Globus pallidus (tissue), 1 donor: ENCODE measurements around the gene JPH3.

ENCODE experiments used
- DNase-seq: peaks from one replicate; pipeline ENCODE4 v3.0.0-alpha.2; 2015; ENCODE audit warnings: low spot score

Gene JPH3

DNA sequence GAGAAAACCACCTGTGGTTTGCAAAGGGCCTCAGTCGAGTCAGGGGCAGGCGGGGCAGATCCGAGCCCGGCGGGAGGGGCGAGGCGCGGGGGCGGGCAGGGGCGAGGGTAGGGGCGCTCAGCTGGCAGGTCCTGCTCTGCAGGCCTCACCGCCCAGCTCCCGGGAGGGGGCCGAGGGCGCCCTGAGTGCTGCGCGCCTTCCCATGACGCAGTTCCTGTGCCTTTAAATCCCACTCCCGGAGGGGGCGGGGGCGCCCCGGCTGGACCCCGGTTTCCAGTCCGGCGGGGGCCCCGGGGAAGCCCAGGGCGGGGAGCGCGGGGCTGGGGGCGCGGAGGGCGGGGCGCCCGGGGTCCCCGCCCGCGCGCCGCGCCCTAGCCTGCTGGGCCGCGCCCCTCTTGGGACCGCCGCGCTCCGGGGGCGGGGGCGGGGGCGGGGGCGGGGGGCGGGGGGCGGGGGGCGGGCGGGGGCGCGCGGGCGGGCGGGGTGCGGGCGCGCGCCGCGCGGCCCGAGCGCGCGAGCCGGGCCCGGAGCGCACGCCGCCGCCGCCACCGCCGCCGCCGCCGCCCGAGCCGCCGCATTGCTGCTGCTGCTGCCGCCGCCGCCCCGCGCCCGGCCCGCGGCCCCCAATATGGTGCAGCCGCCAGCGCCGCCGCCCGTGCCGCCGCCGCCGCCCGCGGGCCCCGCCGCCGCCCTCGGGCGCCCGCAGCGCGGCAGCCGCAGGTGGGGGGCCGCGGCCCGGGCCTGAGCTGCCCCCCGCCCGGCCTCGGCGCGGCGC, at the start of gene JPH3:
TSS of gene JPH3 (plus strand) at position 508 of the 775 bp plus-strand sequence. CDS start 639 bp downstream, outside the sequence.
- no peak for DNase-seq

DNA sequence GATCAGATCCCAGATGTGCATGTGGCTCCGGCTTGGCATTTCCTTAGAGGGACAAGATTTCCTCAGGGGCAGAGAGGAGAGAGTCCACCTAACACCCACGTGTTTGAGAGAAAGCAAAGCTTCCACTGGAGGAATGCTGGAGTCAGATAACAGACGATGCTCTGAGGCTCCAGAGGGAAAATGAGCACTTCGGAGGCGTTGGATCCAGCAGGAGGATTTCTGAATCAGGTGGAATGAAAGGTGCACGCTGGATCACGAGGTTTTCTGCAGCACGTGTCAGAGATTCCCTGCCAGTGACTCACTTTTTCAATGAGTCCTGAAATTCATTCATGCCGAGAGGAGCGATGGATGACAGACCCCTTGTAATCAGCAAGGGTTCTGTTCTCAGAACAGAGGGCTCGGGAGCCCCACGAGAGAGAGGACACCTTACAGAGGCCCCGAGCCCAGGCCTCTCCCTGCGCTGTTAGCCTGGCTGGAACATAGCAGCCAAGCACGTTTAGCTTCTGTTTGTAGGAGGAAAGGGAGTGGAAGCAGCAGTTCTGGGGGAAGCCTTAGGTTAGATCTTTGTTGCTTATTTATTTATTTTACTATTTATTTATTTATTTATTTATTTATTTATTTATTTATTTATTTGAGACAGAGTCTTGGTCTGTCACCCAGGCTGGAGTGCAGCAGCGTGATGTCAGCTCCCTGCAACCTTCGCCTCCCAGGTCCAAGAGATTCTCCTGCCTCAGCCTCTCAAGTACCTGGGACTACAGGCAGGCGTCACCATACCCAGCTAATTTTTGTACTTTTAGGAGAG, 49.3 kb upstream of the JPH3 start:
- DNase-seq: no peak

DNA sequence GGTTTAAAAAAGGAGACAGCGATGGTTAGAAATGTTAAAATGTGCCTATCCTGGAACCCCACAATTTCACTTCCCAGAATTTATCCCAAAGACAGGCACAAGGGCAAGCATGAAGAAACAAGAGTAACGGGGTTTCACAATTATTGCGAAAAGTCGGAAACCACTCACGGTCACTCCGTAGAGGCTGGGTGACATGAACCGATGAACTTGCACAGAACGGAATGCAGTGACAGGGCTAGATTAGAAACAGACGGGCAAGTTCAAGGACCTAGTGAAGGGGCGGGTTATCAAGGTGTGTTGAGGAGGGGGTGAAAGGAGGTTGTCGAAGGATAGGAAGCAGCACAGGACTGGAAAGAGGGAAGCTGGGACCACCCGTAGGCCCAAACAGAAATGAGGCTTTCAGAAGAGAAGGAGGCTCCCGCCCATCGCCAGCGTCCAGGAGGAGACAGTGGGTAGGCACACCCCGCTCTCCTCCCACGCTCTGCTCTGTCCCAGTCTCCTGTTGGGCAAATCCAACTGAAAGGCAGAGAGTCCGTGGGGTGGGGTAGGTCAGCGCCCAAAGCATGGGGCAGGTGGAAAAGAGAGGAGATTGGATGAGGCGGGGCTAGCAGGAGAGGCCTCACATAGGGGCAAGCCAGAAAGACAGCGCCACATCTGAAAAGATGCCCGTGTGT, 47.4 kb upstream of the JPH3 start:
- DNase-seq: no peak

DNA sequence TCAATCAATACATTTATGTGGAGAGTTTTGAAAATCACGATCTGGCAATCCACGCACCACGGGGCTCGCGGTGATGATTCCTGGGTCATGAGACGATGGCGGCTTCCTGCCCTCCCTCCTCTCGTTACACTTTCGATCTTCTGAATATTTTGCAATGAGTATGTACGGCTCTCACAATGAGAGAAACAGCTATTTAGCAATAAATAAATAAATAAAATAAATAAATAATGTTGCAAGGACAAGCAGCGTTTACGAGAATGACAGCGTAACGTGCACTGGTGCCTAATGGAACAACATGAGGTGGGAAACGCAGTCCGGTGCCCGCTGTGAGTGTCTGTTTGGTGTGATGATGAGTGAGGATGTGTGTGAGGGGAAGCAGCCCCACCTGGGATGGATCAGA, 46.7 kb upstream of the JPH3 start:
- DNase-seq: no peak

DNA sequence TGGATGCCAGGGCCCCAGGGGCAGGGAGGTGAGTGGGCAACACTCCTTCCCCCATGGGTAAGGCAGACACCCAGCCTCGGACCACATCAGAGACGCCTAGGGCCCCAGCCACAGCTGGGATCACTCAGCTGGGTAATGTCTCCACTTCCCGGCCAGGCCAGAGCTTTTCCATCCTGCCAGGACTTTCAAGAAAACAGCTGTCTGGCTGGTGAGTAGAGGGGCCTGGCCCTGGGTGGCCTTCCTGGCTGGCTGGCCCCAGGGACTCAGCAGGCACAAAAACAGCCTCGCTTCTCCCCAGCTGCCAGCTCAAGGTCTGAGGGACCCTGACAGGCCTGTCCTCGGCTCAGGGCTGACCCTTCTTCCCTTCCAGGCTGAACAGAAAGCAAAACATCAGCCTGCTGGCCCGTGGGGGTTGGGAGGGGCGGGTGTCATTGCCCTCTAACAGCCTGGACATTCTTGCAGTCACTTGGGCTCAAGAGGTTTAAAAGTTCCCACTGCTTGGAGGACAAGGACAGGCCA, 45.3 kb upstream of the JPH3 start:
- DNase-seq: no peak

DNA sequence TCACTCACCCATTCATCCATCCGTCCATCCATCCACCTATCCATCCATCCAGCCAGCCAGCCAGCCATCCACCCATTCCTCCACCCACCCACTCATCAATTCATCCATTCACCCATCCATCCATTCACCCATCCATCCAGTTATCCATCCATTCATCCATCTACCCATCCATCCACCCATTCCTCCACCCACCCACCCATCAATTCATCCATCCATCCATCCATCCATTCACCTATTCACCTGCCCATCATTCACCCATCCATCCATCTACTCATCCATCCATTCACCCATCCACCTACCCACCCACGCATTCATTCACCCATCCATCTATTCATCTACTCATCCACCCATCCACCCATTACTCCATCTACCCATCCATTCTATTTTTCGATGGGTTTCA, 43.6 kb upstream of the JPH3 start:
- DNase-seq: no peak

DNA sequence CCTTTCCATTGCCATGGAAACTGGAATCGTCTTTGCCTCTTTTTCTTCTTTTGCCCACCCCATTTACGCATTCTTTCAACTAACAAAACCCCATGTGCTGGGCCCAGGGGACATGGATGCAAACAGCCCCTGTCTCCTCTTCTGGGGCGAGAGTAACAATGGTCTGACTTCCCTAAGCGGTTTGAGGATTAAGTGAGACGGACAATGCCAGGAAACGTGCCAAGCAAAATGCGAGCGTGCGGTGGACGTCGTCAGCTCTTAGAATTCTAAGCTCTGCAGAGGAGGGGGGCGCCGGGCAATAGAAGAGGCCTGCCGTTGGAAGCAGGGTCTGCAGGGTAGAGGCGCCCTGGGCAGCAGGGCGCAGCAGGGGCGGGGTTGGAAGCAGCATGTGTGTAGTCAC, 42.4 kb upstream of the JPH3 start:
- no peak for DNase-seq

DNA sequence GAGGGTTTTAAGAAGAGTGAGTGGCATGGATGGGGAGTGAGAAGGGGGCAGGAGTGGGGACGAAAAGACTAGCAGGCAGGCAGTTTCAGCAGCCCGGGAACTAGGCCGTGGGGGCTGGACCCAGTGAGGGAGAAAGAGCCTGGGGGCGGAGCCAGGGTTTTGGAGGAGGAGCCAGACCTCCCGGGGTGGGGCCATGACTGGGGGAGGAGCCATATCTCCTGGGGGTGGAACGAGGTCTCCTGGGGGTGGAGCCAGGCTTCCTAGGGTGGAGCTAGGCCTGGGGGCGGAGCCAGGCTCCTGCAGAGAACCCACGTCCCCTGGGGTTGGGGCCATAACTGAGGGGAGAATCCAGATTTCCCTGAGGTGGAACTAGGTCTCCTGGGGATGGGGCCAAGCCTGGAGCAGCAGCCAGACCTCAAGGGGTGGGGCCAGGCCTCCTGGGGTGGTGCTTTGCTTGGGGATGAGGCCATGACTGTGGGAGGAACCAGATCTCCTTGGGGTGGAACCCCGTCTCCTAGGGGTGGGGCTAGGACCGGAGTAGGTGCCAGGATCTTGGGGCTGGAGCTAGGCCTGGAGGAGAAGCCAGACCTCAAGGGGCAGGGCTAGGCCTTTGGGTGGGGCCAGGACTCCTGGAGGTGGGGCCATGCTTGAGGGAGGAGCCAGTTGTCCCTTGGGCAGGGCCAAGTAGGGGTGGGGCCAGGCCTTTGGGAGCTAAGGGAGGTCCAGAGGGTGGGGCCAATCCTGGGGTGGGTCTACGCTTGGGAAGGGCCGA, 41.7 kb upstream of the JPH3 start:
- no peak for DNase-seq

DNA sequence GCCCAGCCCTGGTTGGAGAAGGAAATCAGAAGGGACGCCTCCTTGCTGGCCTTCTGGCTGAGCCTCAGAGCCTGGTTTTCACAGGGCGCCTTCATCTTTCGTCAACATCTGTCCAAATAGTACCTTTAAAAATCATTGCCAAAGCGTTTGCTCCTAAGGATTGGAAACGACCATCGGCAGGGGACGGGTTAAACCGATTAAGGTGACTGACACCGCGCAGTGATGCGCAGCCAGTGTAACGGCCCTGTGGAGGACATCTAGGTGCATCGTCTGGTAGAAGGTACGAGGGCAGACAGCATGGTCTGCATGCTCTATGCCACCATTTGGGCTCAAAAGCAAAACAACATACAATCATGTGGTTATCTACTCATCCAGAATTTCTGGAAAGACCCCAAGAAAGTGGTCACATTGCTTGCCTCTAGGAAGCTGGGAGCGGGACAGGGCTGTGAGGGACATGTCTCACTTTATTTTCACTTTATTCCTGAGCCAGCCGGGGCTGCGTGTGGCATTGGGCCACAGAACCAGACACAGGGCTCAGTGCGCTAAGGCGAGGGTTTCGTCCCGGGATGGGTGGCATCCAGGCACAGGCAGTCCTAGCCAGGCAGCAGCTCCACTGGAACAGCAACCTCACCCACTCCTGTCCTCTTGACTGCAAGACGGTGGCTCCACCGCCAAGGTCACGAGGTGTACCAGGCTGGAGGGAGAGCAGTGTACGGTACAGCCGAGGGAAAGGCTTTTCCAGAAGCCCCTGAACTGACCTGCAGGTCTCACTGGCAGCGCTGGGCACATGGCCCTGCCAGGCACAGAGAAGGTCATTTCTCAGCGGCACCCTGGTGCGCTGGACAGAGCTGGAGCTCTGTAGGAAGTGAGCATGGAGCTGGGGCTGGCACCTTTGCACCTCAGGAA, 40.9 kb upstream of the JPH3 start:
- DNase-seq: no peak

DNA sequence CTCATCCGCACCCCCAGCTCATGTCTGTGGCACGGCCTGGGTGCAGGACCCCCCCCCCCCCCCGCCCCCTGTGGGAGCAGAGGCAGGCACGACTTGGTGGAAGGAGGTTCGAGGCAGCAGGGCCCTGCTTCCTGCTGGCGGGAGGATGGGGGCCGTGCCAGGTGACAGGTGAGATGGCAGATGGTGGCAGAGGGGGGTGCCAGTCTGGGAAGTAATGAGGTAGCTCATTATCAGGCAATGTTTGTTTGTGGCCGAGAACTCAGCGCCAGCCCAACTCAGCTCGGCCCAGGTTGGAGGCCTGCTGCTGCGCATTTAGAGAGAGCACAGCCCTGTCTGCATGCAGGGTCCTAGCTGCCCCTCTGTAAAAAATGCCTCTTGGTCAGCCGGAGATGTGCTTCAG, 40.1 kb upstream of the JPH3 start:
- DNase-seq: no peak

DNA sequence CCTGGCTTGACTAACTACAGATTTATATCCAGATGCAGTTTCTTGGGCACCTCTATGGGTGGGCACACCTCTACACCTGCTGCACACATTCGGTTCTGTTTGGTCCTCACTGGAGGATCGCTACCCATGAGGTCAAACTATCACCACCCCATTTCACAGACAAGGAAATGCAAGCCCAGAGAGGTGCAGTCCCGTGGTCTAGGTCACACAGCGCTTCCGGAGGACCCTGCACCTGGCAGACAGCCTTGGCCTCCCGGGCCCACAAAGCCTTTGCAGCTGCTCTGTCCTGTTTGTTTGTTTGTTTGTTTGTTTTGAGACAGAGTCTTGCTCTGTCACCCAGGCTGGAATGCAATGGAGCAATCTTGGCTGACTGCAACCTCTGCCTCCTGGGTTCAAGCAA, 39.3 kb upstream of the JPH3 start:
- DNase-seq: no peak

DNA sequence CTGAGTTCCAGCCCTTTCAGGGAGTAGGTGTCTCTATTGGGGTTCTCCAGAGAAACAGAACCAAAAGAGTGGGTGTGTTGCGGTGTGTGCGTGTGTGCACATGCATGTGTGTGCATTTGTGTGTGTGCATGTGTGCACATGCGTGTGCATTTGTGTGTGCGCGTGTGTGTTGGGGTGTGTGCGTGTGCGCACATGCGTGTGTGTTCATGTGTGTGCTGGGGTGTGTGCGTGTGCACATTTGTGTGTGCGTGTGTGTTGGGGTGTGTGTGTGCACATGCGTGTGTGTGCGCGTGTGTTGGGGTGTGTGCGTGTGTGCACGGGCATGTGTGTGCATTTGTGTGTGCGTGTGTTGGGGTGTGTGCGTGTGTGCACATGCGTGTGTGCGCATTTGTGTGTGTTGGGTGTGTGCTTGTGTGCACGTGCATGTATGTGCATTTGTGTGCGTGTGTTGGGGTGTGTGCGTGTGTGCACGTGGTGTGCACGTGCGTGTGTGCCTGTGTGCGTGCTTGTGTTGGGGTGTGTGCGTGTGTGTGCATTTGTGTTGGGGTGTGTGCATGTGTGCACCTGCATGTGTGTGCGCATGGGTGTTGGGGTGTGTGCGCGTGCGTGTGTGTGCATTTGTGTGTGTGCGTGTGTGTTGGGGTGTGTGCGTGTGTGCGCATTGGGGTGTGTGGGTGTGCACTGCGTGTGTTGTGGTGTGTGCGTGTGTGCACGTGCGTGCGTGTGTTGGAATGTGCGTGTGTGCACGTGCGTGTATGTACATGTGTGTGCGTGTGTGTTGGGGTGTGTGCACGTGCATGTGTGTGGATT, 38.4 kb upstream of the JPH3 start:
- no peak for DNase-seq

DNA sequence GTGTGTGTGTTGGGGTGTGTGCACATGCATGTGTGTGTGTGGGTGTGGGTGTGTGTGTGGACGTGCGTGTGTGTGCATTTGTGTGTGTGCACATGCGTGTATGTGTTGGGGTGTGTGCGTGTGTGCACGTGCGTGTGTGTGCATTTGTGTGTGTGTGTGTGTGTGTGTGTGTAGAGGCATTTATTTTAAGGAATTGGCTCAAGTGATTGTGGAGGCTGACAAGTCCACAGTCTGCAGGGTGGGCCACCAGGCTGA, 37.9 kb upstream of the JPH3 start:
- DNase-seq: no peak

DNA sequence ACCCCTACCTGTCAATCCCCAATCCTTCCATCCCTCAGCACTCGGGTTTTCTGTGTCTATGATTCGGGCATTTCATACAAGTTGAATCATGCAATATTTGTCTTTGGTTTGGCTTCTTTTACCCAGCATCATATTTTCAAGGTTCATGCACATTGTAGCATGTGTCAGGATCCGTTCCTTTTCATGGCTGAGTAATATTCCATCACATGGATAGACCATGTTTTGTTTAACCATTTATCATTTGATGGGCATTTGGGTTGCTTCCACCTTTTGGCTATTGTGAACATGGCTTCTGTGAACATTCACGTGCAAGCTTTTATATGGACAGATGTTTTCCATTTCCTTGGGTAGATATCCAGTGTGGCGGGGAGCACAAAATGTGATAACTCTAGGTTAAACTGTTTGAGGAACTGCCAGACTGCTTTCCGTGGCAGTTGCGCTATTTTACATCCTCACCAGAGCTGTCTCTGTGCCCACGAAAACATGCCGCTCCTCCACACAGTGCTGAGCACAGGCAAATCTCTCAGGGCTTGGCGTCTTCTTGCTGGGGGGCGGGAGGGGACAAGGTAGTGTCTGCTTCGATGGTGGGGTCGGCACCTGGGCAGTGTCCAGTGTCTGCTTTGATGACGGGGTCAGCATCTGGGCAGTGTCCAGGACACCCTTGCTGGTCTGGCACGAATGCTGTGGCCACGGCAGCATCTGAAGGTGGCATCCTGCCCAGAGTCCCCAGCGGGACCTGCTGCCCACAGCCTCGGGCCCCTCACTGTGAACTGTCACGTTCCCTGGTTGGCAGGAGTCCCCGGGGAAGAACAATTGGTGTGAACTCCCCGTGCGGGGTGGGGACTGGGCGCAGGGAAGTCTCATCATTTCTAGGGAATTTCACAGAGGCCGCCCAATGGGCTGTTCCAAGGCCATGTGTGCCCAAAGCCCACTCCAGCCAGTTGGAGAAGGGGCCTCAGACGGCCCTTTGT, 32.4 kb upstream of the JPH3 start:
- no peak for DNase-seq

DNA sequence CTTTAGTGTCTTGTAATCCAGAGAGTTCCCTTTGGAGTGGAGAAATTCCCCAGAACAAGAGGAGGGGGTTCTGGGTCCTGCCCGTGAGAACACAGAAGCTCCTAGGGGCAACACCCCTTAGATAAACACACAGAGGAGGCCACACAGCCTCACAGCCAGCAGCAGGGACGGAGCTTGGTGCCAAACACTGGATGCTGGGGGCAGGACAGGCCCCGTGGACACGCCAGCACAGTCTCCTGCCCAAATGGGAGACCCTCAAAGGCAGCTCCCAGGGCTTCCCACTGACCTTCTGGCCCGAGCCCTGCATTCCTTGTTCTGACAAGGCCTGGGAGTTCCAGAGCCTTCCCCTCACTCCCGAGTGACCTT, 31.8 kb upstream of the JPH3 start:
- no peak for DNase-seq

DNA sequence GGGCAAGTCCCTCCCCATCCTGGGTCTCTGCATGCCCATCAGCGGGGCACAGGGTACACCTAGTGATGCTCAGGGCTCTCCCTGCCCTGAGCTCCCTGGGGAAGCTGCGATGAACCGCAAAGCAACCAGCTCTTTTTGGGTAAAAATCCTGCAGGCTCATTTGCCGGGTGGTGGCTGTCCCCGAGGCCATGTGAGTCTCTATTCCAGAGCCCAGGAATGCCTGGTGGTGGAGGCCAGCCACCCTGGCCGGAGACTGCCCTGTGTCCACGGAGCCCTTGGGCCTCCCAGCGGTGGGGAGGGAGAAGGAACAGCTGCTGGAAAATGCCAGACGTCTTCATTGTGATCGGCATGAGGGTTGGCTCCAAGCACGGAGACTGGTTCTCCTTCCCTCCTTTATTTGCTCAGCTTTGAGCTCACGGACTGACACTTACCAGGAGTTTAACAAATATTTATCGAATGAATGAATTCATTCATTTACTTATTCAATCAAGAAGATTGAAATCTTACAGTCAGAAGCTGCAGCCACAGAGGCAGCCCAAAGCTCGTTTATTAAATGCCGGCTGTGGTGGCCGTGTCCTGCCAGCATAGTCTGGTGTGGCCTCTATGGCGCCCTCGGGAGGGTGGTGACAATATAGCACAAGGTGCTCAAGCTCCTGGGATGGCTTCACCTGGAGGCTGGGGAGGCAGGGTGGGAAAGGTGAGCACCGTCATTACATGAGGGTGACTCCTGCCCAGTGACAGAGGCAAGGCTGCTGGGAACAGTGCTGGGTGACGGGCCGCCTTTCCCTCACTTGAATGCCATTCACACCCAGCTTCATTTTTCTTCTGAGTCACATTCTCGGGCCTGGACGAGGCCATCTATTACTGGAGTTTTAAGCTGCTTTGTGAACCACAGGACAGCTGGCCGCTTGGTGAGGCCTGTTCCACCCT, 31.1 kb upstream of the JPH3 start:
- peak; percentile 38 for DNase-seq

DNA sequence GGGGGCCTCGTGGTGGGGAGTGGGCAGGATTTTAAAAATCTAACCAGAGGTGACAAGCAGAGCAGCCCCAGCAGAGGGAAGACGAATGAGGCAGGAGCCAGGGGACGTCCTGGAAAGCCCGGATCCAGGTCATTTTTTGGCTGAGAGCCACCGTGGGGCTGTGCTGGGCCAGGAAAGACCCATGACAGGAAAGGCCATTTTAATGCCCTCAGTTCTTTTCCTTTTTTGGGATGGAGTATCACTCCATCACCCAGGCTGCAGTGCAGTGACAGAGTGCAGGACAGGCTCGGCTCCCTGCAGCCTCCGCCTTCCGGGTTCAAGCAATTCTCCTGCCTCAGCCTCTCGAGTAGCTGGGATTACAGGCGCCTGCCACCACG, 30.5 kb upstream of the JPH3 start:
- no peak for DNase-seq

DNA sequence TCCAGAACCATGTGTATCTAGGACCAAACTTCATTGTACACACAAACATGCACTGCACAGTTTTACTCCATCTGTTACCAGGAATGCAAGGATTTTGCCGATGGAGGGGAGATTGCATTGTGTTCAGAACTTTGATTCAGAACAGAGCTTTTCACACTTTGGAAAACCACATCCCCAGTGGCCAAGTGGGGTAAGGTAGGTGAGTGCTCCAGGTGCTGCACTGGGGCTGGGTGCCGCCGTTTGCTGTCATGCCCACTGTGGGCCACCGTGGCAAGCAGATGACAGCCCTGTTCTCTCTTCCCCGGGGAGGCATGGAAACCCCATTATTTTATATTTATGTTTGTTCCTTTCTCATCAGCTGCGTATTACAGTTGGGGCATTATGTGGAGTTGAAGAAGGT, 29.3 kb upstream of the JPH3 start:
- no peak for DNase-seq
